GM18517 (cell line): ENCODE measurements around the gene WDFY4.

Experiments
- ATAC-seq: cut with Tn5 transposase; IDR thresholded peaks from one replicate; pipeline ENCODE4 v1.9.1; 2021; ENCODE audit warnings: mild to moderate bottlenecking, moderate library complexity; ENCODE audit not compliant: unreplicated experiment

WDFY4 gene

GRCh38 chr10:48768144-48768766 is 83.6 kb downstream of the WDFY4 start:
- ATAC-seq: no peak

GRCh38 chr10:48768926-48769325 is 84.3 kb downstream of the WDFY4 start:
- no peak for ATAC-seq

- ATAC-seq: no peak
Observed at GRCh38 chr10:48769706-48770435, 85.2 kb downstream of the WDFY4 start.

- no peak for ATAC-seq
Observed at GRCh38 chr10:48770561-48771089, 86.0 kb downstream of the WDFY4 start.

GRCh38 chr10:48771234-48771633 is 86.6 kb downstream of the WDFY4 start:
- no peak for ATAC-seq

- no peak for ATAC-seq
Observed at GRCh38 chr10:48772059-48772458, 87.4 kb downstream of the WDFY4 start.

GRCh38 chr10:48773580-48773979 is 88.9 kb downstream of the WDFY4 start:
- ATAC-seq: no peak

- ATAC-seq: no peak
Observed at GRCh38 chr10:48774416-48775205, 89.9 kb downstream of the WDFY4 start.

- no peak for ATAC-seq
Observed at GRCh38 chr10:48775206-48775517, 90.5 kb downstream of the WDFY4 start.

- no peak for ATAC-seq
Observed at GRCh38 chr10:48776005-48776522, 91.4 kb downstream of the WDFY4 start.

GRCh38 chr10:48776528-48776927 is 91.9 kb downstream of the WDFY4 start:
- no peak for ATAC-seq

- no peak for ATAC-seq
Observed at GRCh38 chr10:48777110-48777509, 92.4 kb downstream of the WDFY4 start.

- no peak for ATAC-seq
Observed at GRCh38 chr10:48778193-48778857, 93.7 kb downstream of the WDFY4 start.

- ATAC-seq: no peak
Observed at GRCh38 chr10:48779077-48779476, 94.4 kb downstream of the WDFY4 start.

GRCh38 chr10:48779546-48780152 is 95.0 kb downstream of the WDFY4 start:
- ATAC-seq: no peak

- no peak for ATAC-seq
Observed at GRCh38 chr10:48780341-48780740, 95.7 kb downstream of the WDFY4 start.

GRCh38 chr10:48782386-48782785 is 97.7 kb downstream of the WDFY4 start:
- no peak for ATAC-seq

- ATAC-seq: no peak
Observed at GRCh38 chr10:48784031-48784430, 99.4 kb downstream of the WDFY4 start.

GRCh38 chr10:48785796-48786195 is 101.1 kb downstream of the WDFY4 start:
- no peak for ATAC-seq

- ATAC-seq: no peak
Observed at GRCh38 chr10:48786606-48787282, 102.1 kb downstream of the WDFY4 start.
